ENCODE measurements around the gene ADAM23. TPM values are rescaled to one million over a fixed set of nuclear protein-coding genes. Genes with fewer than 3 reads are reported as not detected.

Gene ADAM23
- total and polyA plus RNA-seq, 12 donors: 4.5 to 33.9 (median 6.7) TPM

DNA sequence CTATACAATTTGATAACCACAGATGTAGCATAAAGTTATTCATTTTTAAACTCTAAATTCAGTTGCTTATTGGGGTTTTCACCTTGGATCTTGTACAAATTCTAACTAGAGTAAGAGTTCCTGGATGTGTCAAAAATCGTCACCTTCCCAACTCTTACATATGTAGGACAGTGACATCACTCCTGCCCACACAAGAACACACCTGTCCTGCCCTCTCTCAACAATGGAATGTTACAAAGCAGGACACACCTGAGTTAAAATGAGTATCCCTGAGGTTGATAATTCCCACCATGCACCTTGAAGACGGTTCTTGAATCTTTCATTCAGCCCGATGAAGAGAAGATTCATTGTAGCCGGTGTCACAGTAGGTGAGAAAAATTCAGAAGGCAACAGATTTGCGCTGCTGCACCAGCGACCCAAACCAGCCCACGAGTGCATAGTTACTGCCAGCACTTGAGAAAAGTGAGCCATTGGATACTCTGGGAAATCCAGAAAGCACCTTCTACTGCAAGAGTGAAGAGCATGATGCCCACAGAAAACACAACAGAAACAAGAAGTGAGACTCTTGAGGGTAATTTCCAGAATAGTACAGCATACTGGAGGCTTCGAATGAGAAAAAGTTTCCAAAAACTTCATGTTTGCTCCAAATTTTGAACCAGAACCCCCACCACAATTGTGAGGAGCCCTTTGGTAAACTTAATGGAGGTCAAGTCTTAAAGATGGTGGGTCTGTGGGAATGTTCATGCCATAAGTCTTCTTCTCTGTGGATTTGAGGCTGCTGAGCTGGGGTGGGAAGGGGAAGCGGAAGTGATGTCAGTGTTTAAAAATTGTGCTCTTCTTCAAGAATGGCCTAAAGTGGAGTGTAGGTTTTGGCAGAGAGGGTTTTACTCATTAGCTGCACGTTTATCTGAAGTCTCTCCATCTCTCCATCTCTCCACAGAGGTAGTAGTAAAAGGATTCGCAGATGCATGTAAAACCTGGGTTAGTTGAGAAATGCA lies 34.7 kb upstream of the ADAM23 start:
- no peak overlapping the region for H3K4me3 ChIP-seq
- 79 to 87% (median 85%) methylated on average over 11 of the region's 11 CpGs for WGBS, 4 donors
- TF ChIP-seq POLR2A (IDR thresholded peaks at IDR 0.05): no peak
- TF ChIP-seq, protein P1, sequence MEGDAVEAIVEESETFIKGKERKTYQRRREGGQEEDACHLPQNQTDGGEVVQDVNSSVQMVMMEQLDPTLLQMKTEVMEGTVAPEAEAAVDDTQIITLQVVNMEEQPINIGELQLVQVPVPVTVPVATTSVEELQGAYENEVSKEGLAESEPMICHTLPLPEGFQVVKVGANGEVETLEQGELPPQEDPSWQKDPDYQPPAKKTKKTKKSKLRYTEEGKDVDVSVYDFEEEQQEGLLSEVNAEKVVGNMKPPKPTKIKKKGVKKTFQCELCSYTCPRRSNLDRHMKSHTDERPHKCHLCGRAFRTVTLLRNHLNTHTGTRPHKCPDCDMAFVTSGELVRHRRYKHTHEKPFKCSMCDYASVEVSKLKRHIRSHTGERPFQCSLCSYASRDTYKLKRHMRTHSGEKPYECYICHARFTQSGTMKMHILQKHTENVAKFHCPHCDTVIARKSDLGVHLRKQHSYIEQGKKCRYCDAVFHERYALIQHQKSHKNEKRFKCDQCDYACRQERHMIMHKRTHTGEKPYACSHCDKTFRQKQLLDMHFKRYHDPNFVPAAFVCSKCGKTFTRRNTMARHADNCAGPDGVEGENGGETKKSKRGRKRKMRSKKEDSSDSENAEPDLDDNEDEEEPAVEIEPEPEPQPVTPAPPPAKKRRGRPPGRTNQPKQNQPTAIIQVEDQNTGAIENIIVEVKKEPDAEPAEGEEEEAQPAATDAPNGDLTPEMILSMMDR (IDR thresholded peaks at IDR 0.05): no peak
- H3K9me3 ChIP-seq (replicated peaks in 1 of 3): no peaks in the 10 kb centered on the region
- no peak for DNase-seq
- no peak overlapping the region for H3K27ac ChIP-seq
- no peaks in the 10 kb centered on the region for H3K36me3 ChIP-seq (replicated peaks in 1 of 2)
- intact Hi-C loops (cut with DNase I): no loop called here
- no peaks in the 10 kb centered on the region for H3K4me1 ChIP-seq (replicated peaks in 1 of 2)
- no peaks in the 10 kb centered on the region for H3K27me3 ChIP-seq

DNA sequence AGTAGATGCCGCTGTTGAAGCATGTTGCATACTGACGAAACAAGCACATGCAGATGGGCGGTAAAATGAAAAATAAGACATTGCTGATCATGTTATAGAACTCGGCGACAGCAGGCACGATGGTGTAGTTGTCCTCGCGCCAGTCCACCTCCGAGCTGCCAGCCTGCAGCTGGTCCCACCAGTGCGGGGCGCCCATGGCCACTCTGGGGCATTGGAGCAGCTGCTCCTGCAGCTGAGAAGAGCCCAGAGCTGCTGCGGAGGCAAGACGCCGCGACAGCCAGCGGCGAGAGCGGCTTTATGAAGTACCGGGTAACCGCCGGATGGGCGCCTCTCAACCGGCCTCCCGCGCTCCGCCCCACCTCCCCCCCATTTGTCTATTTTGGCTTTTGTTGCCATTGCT lies 32.6 kb upstream of the ADAM23 start:
- no peak for DNase-seq
- intact Hi-C loops (cut with DNase I): no loop called here
- Histone ChIP-seq H3K27me3 (no peaks in the 10 kb centered on the region), H3K4me3 (no peak overlapping the region), H3K36me3 (replicated peaks in 1 of 2) (no peaks in the 10 kb centered on the region), H3K27ac (no peak overlapping the region), H3K9me3 (replicated peaks in 1 of 3) (no peaks in the 10 kb centered on the region), H3K4me1 (replicated peaks in 1 of 2) (no peaks in the 10 kb centered on the region)
- WGBS, 4 donors: 92 to 97% (median 94%) methylated on average over 21 to 26 of the region's 26 CpGs
- TF ChIP-seq POLR2A (IDR thresholded peaks at IDR 0.05): no peak
- TF ChIP-seq, protein P1 (IDR thresholded peaks at IDR 0.05): no peak

DNA sequence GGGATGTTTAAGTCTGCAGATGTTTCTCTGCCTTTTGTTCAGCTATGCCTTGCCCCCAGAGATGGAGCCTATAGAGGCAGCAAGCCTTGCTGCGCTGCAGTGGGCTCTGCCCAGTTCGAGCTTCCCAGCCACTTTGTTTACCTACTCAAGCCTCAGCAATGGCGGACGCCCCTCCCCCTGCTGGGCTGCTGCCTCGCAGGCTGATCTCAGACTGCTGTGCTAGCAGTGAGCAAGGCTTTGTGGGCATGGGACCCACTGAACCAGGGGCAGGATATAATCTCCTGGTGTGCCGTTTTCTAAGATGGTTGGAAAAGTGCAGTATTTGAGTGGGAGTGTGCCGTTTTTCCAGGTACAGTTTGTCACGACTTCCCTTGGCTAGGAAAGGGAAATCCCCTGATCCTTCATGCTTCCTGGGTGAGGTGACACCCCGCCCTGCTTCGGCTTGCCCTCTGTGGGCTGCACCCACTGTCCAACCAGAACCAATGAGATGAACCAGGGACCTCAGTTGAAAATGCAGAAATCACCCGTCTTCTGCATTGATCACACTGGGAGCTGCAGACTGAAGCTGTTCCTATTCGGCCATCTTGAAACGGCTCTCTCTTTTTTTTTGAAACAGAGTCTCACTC lies 27.6 kb upstream of the ADAM23 start:
- H3K27me3 ChIP-seq: no peaks in the 10 kb centered on the region
- no peak for DNase-seq
- no peaks in the 10 kb centered on the region for H3K4me1 ChIP-seq (replicated peaks in 1 of 2)
- no peaks in the 10 kb centered on the region for H3K9me3 ChIP-seq (replicated peaks in 1 of 3)
- H3K27ac ChIP-seq: no peak overlapping the region
- H3K36me3 ChIP-seq (replicated peaks in 1 of 2): no peaks in the 10 kb centered on the region
- no peak overlapping the region for H3K4me3 ChIP-seq
- WGBS, 4 donors: 83 to 89% (median 89%) methylated on average over 13 of the region's 13 CpGs
- intact Hi-C loops (cut with DNase I): no loop called here
- TF ChIP-seq, protein P1 (IDR thresholded peaks at IDR 0.05): no peak
- no peak for TF ChIP-seq POLR2A (IDR thresholded peaks at IDR 0.05)

DNA sequence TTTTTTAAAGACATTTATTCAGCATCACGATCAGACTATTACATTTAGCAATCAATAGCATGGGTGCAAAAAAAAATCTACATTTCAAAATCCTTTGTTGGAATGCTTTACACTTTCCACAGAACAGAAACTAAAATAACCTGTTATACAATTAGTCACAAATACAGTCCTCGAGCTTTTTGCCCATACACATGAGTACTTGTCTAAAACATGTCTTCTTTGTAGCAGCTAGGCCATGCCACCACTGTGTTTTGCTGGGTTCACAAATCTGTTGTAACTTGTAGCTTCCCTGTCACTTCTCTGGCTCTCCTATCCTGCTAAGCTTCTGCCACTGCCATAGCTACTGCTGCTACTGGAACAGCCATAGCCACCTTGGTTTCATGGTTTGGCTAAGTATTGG lies 24.4 kb upstream of the ADAM23 start:
- Histone ChIP-seq H3K4me3 (no peak overlapping the region), H3K4me1 (replicated peaks in 1 of 2) (peaks cover 0 to 7% of the 10 kb centered on the region in 2 donors), H3K27me3 (no peaks in the 10 kb centered on the region), H3K36me3 (replicated peaks in 1 of 2) (no peaks in the 10 kb centered on the region), H3K27ac (no peak overlapping the region), H3K9me3 (replicated peaks in 1 of 3) (no peaks in the 10 kb centered on the region)
- DNase-seq: no peak
- TF ChIP-seq, protein P1 (IDR thresholded peaks at IDR 0.05): no peak
- no peak for TF ChIP-seq POLR2A (IDR thresholded peaks at IDR 0.05)
- intact Hi-C loops (cut with DNase I): no loop called here
- 68 to 84% (median 83%) methylated on average over 2 of the region's 2 CpGs for WGBS, 4 donors

Measured in adrenal gland (tissue), 12 donors.